Measurements from ENCODE around the gene TBX10.

DNA sequence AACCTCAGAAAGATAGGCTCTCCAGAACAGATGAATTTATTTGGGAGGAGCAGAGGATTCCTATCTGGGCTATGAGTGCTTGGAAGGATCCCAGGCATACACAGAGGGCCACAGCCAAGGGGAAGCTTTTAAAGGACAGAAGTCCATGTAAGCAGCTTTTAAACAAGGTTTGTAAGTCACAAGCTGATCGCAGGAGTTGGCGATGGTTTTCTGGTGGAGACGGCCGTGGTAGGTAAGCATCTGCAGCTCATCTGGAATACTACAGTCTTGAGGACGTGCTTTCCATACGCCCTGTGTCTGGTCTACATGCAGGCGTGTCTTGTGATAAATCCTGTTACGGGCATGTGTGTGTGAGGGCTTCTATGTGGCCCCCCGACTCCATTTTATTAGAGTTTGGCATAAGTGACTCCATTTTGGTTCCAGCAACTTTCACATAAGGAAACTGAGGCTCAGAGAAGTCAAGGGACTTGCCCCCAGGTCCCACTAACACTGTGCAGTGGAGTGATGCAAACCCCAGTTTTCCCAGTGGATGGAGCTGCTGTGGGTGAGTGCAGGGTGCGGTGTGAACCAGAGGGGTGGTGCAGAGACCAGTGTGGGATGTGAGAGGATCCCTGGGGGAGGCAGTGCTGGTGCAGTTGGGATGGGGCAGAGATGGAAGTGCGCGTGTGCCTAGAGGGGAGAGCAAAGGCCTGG is 22.7 kb upstream of the TBX10 start:
- TF ChIP-seq, protein P1, sequence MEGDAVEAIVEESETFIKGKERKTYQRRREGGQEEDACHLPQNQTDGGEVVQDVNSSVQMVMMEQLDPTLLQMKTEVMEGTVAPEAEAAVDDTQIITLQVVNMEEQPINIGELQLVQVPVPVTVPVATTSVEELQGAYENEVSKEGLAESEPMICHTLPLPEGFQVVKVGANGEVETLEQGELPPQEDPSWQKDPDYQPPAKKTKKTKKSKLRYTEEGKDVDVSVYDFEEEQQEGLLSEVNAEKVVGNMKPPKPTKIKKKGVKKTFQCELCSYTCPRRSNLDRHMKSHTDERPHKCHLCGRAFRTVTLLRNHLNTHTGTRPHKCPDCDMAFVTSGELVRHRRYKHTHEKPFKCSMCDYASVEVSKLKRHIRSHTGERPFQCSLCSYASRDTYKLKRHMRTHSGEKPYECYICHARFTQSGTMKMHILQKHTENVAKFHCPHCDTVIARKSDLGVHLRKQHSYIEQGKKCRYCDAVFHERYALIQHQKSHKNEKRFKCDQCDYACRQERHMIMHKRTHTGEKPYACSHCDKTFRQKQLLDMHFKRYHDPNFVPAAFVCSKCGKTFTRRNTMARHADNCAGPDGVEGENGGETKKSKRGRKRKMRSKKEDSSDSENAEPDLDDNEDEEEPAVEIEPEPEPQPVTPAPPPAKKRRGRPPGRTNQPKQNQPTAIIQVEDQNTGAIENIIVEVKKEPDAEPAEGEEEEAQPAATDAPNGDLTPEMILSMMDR (IDR thresholded peaks at IDR 0.05): no peak
- TF ChIP-seq POLR2A (IDR thresholded peaks at IDR 0.05; ENCODE audit: low read depth): no peak
